Natural killer cell (primary cell): ENCODE data around the gene CEP55. TPM values are rescaled to one million over a fixed set of nuclear protein-coding genes. Genes with fewer than 3 reads are reported as not detected.

ENCODE experiments used
- ATAC-seq, 3 donors: fragments of 150-1000 bp in 2 of 3; fragments of 200-7000 bp in 1 of 3; cut with Tn5 transposase; 1 replicate in 1 of 3; 2 replicates in 2 of 3; pipeline ENCODE4 v1.10.0; 2021; ENCODE audit warnings: mild to moderate bottlenecking in 2 of 3, moderate library complexity in 2 of 3
- DNase-seq, 2 donors: peaks; one replicate each; pipeline versions ENCODE4 v3.0.0 to v3.0.0-alpha.2; 2013 to 2021; ENCODE audit warnings: mixed read lengths in 1 of 2
- H3K27ac ChIP-seq: one replicate; pipeline ENCODE4 v1.5.1; 2013; ENCODE audit warnings: mild to moderate bottlenecking, low read length
- H3K27me3 ChIP-seq: one replicate; pipeline ENCODE4 v1.6.1; 2013; ENCODE audit warnings: low read length; ENCODE audit not compliant: control insufficient read depth, insufficient read depth
- H3K36me3 ChIP-seq: one replicate; pipeline ENCODE4 v1.6.1; 2013; ENCODE audit warnings: low read length; ENCODE audit not compliant: control insufficient read depth, insufficient read depth
- H3K4me1 ChIP-seq: one replicate; pipeline ENCODE4 v1.6.1; 2013; ENCODE audit warnings: low read length; ENCODE audit not compliant: control insufficient read depth, insufficient read depth
- H3K4me3 ChIP-seq: one replicate; pipeline ENCODE4 v1.5.1; 2013; ENCODE audit warnings: low read length
- H3K9me3 ChIP-seq: one replicate; pipeline ENCODE4 v1.6.1; 2013; ENCODE audit warnings: low read length; ENCODE audit not compliant: control insufficient read depth, insufficient read depth
- H3K27ac Mint-ChIP-seq, 2 donors: one replicate each; pipeline ENCODE4 v1.8.0; 2022; ENCODE audit warnings: mild to moderate bottlenecking in 2 of 2, mixed read lengths in 2 of 2, moderate library complexity in 1 of 2
- H3K27me3 Mint-ChIP-seq, 2 donors: one replicate each; pipeline ENCODE4 v1.8.0; 2022; ENCODE audit warnings: low read depth in 2 of 2, mixed read lengths in 2 of 2
- H3K36me3 Mint-ChIP-seq: one replicate; pipeline ENCODE4 v1.8.0; 2022; ENCODE audit warnings: mixed read lengths
- H3K4me1 Mint-ChIP-seq, 2 donors: one replicate each; pipeline ENCODE4 v1.8.0; 2022; ENCODE audit warnings: mixed read lengths in 2 of 2
- H3K4me3 Mint-ChIP-seq: one replicate; pipeline ENCODE4 v1.8.0; 2022; ENCODE audit warnings: mild to moderate bottlenecking, moderate library complexity, mixed read lengths
- H3K9me3 Mint-ChIP-seq, 2 donors: one replicate each; pipeline ENCODE4 v1.8.0; 2022; ENCODE audit warnings: mixed read lengths in 2 of 2
- WGBS: methylation state at CpG from one replicate; pipeline ENCODE4 v1.1.7; 2013; ENCODE audit warnings: missing lambda C conversion rate; ENCODE audit not compliant: insufficient coverage; 5-methylcytosine and 5-hydroxymethylcytosine counted together
- intact Hi-C: fragments of 100-400 bp; cut with micrococcal nuclease; formaldehyde crosslinking; loops from one replicate; pipeline ENCODE4 v1.14.2; 2022
- total RNA-seq, 4 donors: library from RNA; stranded (reverse); fragments of 120-200 nt in 1 of 4; gene quantifications; one replicate each; pipeline versions ENCODE4 v1.2.3 to v1.2.4, GENCODE V29; 2013 to 2022
- TF ChIP-seq, protein P1 (sequence below): fragments of 200-600 bp; IDR thresholded peaks from one replicate; pipeline ENCODE4 v1.8.0; 2022; ENCODE audit warnings: antibody characterized with exemption

CEP55 gene
- total RNA-seq, 3 donors from 2014 or later (not counting 1 experiment from before 2014, with no cell fraction given), result 0.35 to 0.85 (median 0.50) TPM

DNA sequence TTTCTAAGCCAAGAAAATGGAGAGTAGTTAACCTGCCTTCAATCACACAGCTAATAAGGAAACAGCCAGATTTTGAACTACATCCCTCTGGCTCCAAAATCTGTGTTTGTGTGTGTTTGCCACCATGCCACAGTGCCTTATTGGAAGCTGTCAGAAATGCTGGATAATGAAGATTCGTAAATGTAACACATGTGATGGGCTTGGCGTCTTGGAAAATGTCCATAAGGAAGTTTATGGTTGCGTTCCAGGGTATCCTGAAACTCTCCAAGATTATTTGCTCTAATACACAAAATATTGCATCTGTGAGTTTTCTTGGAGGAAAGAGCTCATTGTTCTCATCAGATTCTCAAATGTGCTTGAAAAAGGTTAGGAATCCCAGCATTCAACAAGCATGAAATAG, 36.9 kb upstream of the CEP55 start:
- Histone ChIP-seq H3K27ac (no peak overlapping the region), H3K36me3 (no peaks in the 10 kb centered on the region), H3K4me3 (no peak overlapping the region), H3K27me3 (no peaks in the 10 kb centered on the region), H3K9me3 (no peaks in the 10 kb centered on the region), H3K4me1 (peaks cover 8% of the 10 kb centered on the region)
- 85% methylated on average over 3 of the region's 3 CpGs for WGBS
- TF ChIP-seq, protein P1, sequence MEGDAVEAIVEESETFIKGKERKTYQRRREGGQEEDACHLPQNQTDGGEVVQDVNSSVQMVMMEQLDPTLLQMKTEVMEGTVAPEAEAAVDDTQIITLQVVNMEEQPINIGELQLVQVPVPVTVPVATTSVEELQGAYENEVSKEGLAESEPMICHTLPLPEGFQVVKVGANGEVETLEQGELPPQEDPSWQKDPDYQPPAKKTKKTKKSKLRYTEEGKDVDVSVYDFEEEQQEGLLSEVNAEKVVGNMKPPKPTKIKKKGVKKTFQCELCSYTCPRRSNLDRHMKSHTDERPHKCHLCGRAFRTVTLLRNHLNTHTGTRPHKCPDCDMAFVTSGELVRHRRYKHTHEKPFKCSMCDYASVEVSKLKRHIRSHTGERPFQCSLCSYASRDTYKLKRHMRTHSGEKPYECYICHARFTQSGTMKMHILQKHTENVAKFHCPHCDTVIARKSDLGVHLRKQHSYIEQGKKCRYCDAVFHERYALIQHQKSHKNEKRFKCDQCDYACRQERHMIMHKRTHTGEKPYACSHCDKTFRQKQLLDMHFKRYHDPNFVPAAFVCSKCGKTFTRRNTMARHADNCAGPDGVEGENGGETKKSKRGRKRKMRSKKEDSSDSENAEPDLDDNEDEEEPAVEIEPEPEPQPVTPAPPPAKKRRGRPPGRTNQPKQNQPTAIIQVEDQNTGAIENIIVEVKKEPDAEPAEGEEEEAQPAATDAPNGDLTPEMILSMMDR, result no peak
- Mint-ChIP-seq H3K27ac (no peak overlapping the region), H3K27me3 (peaks cover 8 to 21% of the 10 kb centered on the region in 2 donors), H3K4me1 (peaks cover 0 to 6% of the 10 kb centered on the region in 2 donors), H3K4me3 (no peak overlapping the region), H3K9me3 (no peaks in the 10 kb centered on the region), H3K36me3 (no peaks in the 10 kb centered on the region)
- DNase-seq (no peak), ATAC-seq (no peak)
- intact Hi-C loops, result no loop called here

DNA sequence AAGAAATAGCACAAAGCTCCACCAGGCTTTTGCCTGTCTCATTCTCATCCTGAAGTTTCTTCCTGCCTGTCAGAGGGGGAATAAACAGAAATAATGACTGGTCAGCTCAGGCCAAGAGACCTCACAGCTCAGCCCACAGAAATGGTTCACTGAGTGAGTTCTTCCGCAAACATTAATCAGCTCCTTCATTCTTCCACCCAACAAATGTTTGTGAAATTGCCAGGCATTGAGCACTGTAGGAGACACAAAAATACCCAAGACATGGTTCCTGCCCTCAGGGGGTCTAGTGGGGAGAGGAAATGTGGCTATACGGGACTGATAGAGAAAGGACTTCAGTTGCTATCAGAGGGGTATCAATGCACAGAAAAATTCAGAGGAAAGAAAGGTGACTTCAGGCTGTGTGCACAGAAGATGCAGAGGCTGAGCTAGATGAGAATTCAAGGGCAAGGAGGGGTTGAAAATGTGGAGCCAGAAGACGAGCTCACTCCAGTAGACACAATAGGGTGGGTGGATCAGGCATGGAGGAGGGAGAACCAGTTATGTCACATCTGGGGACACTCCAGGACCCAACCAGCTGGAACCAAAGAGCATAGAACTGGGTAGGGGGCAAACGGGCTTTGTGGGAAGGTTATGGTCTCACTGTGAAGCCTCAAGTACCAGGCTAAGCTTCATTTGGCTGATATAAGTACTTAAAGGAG, 35.2 kb upstream of the CEP55 start:
- Mint-ChIP-seq H3K4me3 (no peak overlapping the region), H3K27me3 (peaks cover 8 to 21% of the 10 kb centered on the region in 2 donors), H3K27ac (no peak overlapping the region), H3K4me1 (peaks cover 0 to 6% of the 10 kb centered on the region in 2 donors), H3K36me3 (no peaks in the 10 kb centered on the region), H3K9me3 (no peaks in the 10 kb centered on the region)
- Histone ChIP-seq H3K27ac (no peak overlapping the region), H3K4me1 (peaks cover 8% of the 10 kb centered on the region), H3K27me3 (no peaks in the 10 kb centered on the region), H3K9me3 (no peaks in the 10 kb centered on the region), H3K36me3 (no peaks in the 10 kb centered on the region), H3K4me3 (no peak overlapping the region)
- ATAC-seq (no peak), DNase-seq (no peak)
- TF ChIP-seq, protein P1, result no peak
- WGBS, result 78% methylated on average over 4 of the region's 4 CpGs
- intact Hi-C loops, result no loop called here

DNA sequence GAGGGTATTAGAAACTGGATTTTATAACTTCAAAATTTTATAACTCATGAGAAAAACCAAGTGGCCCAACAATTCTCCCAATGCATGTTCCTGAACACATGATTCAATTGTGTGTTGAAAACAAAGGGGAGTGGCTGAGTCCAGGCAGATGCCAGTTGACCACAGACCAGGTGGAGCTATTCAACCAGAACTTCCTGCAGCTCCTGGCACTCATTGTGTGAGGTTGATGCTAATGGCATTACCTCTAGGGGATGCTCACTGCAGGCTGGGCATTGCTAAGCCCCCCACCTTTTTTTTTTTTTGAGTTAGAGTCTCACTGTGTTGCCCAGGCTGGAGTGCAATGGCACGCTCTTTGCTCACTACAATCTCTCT, 34.6 kb upstream of the CEP55 start:
- H3K9me3 Mint-ChIP-seq, result no peaks in the 10 kb centered on the region
- no peak overlapping the region for H3K4me3 Mint-ChIP-seq
- no peaks in the 10 kb centered on the region for H3K36me3 Mint-ChIP-seq
- WGBS, result no CpG with 5 or more reads among the region's 1 CpG
- H3K27me3 Mint-ChIP-seq, result peaks cover 4 to 21% of the 10 kb centered on the region in 2 donors
- no peak for DNase-seq
- Histone ChIP-seq H3K27ac (no peak overlapping the region), H3K4me1 (peaks cover 8% of the 10 kb centered on the region), H3K36me3 (no peaks in the 10 kb centered on the region), H3K4me3 (no peak overlapping the region), H3K9me3 (no peaks in the 10 kb centered on the region), H3K27me3 (no peaks in the 10 kb centered on the region)
- TF ChIP-seq, protein P1, result no peak
- intact Hi-C loops, result no loop called here
- peaks cover 0 to 6% of the 10 kb centered on the region in 2 donors for H3K4me1 Mint-ChIP-seq
- no peak overlapping the region for H3K27ac Mint-ChIP-seq
- ATAC-seq, result no peak

DNA sequence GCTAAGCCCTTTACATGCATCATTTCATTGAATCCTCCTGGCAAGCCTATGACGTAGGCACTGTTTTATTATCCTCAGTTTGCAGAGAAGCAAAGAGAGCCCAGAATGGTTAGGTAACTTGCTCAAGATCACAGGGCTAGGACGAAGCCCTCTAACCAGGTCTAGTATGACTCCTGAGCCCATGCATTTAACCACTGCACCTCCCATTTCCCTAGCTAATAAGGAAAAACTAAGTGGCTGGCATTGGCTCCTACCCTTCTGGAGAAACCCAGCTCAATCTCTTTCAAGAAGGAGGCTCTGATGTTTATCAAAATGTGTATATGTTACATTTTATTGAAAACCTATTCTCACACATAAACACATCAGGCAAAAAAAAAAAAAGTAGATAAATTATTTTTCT, 34.0 kb upstream of the CEP55 start:
- no peak for DNase-seq
- 41% methylated on average over 2 of the region's 2 CpGs for WGBS
- Histone ChIP-seq H3K9me3 (no peaks in the 10 kb centered on the region), H3K27ac (no peak overlapping the region), H3K27me3 (no peaks in the 10 kb centered on the region), H3K36me3 (no peaks in the 10 kb centered on the region), H3K4me3 (no peak overlapping the region), H3K4me1 (peaks cover 8% of the 10 kb centered on the region)
- no peak overlapping the region for H3K27ac Mint-ChIP-seq
- intact Hi-C loops, result no loop called here
- H3K36me3 Mint-ChIP-seq, result no peaks in the 10 kb centered on the region
- TF ChIP-seq, protein P1, result no peak
- peaks cover 0 to 6% of the 10 kb centered on the region in 2 donors for H3K4me1 Mint-ChIP-seq
- H3K27me3 Mint-ChIP-seq, result peaks cover 4 to 21% of the 10 kb centered on the region in 2 donors
- no peaks in the 10 kb centered on the region for H3K9me3 Mint-ChIP-seq
- H3K4me3 Mint-ChIP-seq, result no peak overlapping the region
- ATAC-seq, result no peak
